ENCODE results near the gene OR51E2. TPM values are rescaled to one million over a fixed set of nuclear protein-coding genes. Genes with fewer than 3 reads are reported as not detected.

OR51E2 gene
- total RNA-seq, 4 donors from 2014 or later = 0.26 to 1.8 (median 0.49) TPM

DNA sequence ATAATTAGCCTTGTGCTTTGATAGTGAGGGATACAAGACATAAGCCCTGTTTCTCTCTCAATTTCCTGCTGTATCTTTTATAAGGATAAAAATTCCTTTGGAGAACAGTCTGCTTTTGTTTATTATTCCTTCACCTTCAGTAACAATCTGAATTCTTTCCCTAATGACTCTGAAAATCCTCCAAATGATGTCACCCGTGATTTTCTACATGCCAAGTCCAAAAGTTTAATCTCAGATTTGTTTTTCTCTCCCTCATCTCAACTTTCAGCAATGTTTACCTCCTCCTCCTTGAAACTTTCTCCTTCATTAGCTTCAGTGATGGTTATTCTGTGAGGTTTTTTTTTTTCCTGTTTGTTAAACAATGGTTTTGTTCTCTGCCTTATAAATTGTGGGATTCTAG is 2.2 kb downstream of the OR51E2 start:
- H3K27ac ChIP-seq = peak overlapping the region; percentile 1 to 52
- TF ChIP-seq, protein P1, sequence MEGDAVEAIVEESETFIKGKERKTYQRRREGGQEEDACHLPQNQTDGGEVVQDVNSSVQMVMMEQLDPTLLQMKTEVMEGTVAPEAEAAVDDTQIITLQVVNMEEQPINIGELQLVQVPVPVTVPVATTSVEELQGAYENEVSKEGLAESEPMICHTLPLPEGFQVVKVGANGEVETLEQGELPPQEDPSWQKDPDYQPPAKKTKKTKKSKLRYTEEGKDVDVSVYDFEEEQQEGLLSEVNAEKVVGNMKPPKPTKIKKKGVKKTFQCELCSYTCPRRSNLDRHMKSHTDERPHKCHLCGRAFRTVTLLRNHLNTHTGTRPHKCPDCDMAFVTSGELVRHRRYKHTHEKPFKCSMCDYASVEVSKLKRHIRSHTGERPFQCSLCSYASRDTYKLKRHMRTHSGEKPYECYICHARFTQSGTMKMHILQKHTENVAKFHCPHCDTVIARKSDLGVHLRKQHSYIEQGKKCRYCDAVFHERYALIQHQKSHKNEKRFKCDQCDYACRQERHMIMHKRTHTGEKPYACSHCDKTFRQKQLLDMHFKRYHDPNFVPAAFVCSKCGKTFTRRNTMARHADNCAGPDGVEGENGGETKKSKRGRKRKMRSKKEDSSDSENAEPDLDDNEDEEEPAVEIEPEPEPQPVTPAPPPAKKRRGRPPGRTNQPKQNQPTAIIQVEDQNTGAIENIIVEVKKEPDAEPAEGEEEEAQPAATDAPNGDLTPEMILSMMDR (IDR thresholded peaks at IDR 0.05) = no peak
- no peak for TF ChIP-seq POLR2A (IDR thresholded peaks at IDR 0.05)
- intact Hi-C loops (cut with DNase I; ENCODE audit: low total_unique reads) = no loop called here

DNA sequence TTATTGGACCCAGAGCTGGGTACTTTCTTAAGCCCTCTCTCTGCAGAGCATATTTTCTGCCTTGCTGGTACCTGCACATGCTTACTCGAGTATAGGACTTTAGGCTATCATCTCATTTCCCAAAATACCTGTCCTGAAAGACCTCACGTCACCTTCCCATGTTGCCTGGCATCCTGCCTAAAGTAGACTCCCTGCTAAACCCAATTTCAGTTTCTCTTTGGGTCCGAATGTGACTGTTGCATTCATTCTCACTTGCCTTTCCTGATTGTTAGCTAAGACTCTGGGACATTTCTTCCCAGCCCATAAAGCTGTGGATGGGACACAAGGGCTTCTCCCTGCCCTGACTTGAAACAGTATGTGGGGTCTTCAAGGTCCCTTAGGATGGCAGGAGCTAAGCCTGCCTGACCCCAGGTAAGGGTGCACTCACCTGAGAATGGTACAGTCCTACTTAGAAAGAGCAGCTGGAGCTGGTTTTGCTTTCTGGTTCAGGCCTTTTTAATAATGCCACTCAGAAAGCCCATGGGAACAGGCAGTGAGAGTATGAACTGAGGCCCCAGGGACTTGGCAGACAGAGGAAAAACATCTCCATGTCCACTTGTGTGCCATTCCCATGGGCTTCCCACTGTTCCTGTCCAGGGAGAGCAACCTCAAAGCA is 12.9 kb downstream of the OR51E2 start:
- H3K36me3 ChIP-seq = no peaks in the 10 kb centered on the region
- no peaks in the 10 kb centered on the region for H3K9me3 ChIP-seq
- intact Hi-C loops (cut with DNase I; ENCODE audit: low total_unique reads) = no loop called here
- no peak overlapping the region for H3K4me3 ChIP-seq
- TF ChIP-seq, protein P1 (IDR thresholded peaks at IDR 0.05) = no peak
- no peak for TF ChIP-seq POLR2A (IDR thresholded peaks at IDR 0.05)
- no peak for DNase-seq
- no peak overlapping the region for H3K27ac ChIP-seq
- H3K4me1 ChIP-seq = no peaks in the 10 kb centered on the region
- no peaks in the 10 kb centered on the region for H3K27me3 ChIP-seq

More for the DNA sequence above, 2.2 kb downstream of the OR51E2 start:
- Histone ChIP-seq H3K36me3 (no peaks in the 10 kb centered on the region), H3K27me3 (no peaks in the 10 kb centered on the region), H3K9me3 (no peaks in the 10 kb centered on the region), H3K4me3 (no peak overlapping the region), H3K4me1 (no peaks in the 10 kb centered on the region)
- no peak for DNase-seq

DNA sequence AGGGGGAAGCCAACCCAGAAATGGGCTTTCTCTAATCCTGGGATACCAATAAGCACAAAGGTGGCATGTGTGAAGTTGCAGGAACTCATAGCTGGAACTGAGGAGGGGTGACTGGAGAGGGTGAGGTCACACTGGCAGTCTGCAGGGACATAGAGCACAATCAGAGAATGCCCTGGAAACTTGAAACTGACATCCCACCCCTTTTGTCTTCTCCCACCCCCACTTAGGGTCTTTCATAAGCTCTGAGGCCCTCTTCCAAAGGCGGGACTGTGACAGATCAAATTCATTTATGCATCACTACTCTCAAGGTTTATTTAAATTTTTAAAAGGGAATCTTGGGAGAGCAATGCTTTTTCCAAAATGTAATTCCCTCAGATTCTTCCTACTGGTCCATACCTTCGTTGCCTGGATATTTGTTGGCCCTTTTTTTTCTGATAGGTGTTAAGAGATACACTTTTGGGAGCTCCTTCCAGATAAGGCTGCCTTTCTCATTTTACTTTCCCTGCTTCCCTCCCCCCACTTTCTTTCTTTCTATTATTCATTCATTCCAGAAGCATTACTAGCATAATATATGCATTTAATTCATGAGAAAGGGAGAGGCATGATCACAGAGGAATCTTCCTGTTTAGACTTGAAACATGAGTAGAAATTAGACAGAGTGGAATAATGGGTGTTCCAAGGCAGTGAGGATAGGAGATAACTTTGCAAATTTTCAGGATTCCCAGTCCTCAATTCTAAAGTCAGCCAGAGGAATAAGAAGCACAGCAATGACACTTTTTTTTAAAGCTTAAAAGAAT is 14.8 kb downstream of the OR51E2 start:
- Histone ChIP-seq H3K4me3 (no peak overlapping the region), H3K36me3 (no peaks in the 10 kb centered on the region), H3K4me1 (no peaks in the 10 kb centered on the region), H3K9me3 (no peaks in the 10 kb centered on the region), H3K27ac (no peak overlapping the region), H3K27me3 (no peaks in the 10 kb centered on the region)
- intact Hi-C loops (cut with DNase I; ENCODE audit: low total_unique reads) = no loop called here
- DNase-seq = no peak
- TF ChIP-seq POLR2A (IDR thresholded peaks at IDR 0.05) = no peak
- TF ChIP-seq, protein P1 (IDR thresholded peaks at IDR 0.05) = no peak

DNA sequence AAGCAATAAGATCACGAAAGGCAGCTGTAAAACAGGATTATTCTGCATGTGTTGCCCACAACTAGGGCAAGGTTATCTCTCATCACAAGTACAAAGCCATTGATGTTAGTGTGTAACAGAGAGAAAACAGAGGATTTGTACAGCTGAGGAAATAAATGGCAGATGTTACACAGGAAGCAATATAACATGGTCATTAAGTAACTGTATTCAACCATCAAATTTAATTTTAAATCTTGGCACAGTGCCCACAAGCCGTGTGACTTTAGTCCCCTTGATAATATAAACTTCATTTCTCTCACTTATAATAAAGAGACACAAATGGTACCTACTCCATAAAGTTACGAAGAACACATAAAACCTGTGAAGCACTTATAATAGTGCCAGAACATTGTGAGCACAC is 17.3 kb downstream of the OR51E2 start:
- no peaks in the 10 kb centered on the region for H3K36me3 ChIP-seq
- H3K27me3 ChIP-seq = no peaks in the 10 kb centered on the region
- no peak for TF ChIP-seq POLR2A (IDR thresholded peaks at IDR 0.05)
- TF ChIP-seq, protein P1 (IDR thresholded peaks at IDR 0.05) = no peak
- DNase-seq = no peak
- no peak overlapping the region for H3K27ac ChIP-seq
- no peaks in the 10 kb centered on the region for H3K4me1 ChIP-seq
- intact Hi-C loops (cut with DNase I; ENCODE audit: low total_unique reads) = no loop called here
- H3K9me3 ChIP-seq = no peaks in the 10 kb centered on the region
- no peak overlapping the region for H3K4me3 ChIP-seq

DNA sequence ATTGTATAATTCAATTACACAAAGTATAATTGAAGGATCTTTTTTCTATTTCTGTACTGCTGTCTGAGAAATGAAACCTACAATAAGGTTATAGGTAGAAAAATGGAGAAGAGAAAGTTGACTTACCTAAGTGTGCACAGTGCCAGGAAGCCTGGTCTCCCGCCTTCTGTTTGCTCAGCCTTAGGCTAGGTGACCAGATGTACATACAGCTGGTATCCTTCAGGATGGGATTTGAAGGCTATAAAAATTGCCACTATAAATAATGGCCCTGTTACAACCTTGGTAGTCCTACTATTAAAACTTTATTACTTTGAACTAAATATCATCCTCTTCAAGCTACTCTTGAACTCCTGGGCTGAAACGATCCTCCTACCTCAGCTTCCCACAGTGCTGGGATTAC is 19.7 kb downstream of the OR51E2 start:
- intact Hi-C loops (cut with DNase I; ENCODE audit: low total_unique reads) = no loop called here
- Histone ChIP-seq H3K27me3 (no peaks in the 10 kb centered on the region), H3K36me3 (no peaks in the 10 kb centered on the region), H3K27ac (no peak overlapping the region), H3K9me3 (no peaks in the 10 kb centered on the region), H3K4me1 (no peaks in the 10 kb centered on the region), H3K4me3 (no peak overlapping the region)
- no peak for DNase-seq
- TF ChIP-seq, protein P1 (IDR thresholded peaks at IDR 0.05) = no peak
- TF ChIP-seq POLR2A (IDR thresholded peaks at IDR 0.05) = no peak

Measured in uterus (tissue), 4 donors.